GM21737 (cell line): ENCODE measurements around the gene NKX1-1.

Experiments
- ATAC-seq: cut with Tn5 transposase; IDR thresholded peaks from one replicate; pipeline ENCODE4 v1.9.1; 2021; ENCODE audit warnings: mild to moderate bottlenecking, moderate library complexity; ENCODE audit not compliant: unreplicated experiment

NKX1-1 gene

DNA sequence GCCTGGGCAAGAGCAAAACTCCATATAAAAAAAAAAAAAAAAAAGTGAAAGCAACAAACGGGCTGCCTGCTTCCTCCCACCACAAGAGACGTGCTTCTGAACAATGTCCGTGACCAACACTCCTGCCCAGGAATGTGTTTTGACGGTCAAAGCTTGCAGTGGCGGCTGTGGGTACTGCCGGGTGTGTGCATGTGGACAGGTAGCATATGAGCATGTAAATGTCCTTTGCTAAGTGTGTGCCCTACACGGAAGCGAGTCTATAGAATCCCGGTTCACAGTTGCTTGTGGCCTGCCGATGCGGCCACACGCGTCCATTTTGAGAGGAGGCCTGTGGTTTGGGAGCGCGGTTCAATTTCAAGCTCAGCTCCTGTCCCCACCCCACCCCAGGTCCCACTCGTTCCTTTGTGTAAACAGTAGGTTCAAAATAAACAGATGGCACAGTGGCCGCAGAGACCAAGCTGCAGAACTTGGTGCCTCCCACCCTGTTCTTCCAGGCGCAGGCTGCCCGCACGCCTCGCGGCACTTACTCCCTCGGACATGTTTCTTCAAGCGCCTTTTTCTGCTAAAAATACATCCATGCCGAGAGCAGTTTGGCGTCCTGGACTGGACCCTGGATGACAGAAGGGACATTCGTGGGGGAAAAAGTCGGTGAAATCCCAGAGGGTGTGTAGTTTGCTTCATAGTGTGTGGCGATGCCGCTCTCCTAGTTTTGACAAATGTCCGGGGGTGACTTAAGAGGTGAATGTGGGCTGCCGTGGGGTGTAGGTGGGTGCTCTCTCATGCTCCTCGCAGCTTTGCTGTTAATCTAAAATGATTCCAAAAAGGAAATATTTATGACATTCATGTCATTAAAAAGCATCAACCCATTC lies 11.5 kb upstream of the NKX1-1 start:
- no peak for ATAC-seq

GRCh38 chr4:1416948-1417260 lies 10.7 kb upstream of the NKX1-1 start:
- no peak for ATAC-seq

DNA sequence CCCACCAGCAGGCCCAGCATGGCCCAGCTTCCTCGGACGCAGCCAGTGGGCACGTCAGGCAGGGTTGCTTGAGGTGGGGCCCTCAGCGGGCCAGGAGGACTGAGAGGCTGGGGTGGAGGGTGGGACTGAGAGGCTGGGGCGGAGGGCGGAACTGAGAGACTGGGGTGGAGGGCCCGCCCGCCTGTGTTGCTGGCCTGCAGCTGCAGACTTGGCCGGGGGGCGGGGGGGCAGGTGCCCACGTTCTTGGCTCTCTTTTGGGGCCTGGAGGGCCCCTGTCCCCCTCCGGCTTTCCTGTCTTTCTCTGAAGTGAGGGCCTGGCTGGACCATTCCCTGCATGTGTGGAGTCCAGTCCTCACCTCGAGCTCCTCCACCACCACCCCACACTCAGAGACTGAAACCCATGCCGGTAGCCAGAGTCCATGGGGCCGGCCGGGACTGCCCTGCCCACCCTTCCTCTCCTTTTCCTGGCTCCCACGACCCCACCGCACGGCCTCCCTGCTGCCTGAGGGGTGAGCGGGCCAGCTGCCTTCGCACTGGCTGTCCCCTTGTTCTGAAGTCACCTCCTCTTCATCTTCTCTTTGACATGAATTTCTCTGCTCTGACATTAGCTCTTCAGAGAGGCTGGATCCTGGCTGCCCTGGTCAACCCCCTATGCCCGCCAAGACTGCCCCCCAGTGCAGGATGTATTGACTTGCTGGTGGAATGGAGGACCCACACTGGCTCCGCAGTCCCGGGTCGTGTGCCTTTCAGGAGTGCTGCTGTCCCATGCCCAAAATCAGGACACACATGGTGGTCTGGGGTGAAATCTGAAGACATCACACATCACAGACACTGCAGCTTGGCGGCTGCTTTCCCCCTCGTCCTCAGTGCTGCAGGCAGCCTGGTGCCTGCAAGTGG lies 10.1 kb upstream of the NKX1-1 start:
- ATAC-seq = no peak

DNA sequence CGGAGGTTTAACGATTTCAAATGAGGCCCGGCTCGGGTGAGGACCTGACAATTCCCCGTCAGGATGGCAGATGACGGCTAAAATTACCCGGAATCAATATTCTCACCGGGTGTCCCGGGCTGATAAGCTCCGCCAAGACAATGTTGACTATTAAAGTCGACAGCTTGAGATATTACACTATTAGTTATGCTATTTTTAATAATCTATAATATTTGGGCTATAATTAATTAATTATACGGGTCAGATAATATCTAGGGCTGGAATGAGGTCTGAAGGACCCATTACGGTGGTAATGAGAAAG lies 9.4 kb upstream of the NKX1-1 start:
- no peak for ATAC-seq

DNA sequence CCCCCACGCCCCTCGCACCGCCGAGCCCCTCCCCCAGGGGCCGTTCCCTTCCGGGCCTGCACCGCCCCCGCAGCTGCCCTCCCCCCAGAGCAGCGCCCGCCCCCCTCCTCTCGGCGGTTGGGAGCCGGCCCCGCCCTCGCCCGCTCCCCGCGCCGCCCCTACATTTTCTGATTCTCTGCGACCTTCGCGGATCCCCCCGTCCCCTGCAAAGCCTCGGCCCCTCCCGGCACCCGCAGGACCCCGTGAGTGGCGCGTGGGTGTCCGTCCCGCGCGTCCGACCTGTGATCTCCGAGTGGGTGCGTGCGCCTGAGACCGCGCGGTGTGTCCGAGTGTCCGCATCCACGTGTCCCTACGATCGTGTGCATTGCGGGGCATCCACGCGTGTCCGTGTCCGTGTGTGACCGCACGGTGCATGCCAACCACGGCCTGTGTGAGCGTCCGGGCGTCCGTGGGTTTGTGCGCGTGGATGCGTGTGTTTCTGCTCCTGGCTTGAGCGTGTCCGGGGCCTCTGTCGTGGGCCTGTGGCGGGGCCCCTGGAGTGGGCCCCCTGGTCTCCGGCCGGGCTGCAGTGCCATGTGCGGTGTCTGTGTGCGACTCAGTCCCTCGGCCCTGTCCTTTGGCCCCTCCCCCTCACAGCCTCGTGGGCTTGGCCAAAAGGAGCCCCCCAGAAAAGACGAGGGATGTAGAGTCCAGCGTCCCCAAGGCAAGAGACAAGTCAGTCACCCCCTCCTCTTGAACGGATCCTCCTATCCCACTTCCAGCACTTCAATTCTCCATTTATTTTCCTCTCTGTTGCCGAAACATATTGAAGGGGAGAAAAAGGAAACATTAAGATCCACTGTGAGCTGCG lies 8.8 kb upstream of the NKX1-1 start:
- no peak for ATAC-seq

GRCh38 chr4:1413687-1414479 lies 7.6 kb upstream of the NKX1-1 start:
- ATAC-seq = no peak

- no peak for ATAC-seq
Observed at GRCh38 chr4:1413204-1413663, 7.0 kb upstream of the NKX1-1 start.

DNA sequence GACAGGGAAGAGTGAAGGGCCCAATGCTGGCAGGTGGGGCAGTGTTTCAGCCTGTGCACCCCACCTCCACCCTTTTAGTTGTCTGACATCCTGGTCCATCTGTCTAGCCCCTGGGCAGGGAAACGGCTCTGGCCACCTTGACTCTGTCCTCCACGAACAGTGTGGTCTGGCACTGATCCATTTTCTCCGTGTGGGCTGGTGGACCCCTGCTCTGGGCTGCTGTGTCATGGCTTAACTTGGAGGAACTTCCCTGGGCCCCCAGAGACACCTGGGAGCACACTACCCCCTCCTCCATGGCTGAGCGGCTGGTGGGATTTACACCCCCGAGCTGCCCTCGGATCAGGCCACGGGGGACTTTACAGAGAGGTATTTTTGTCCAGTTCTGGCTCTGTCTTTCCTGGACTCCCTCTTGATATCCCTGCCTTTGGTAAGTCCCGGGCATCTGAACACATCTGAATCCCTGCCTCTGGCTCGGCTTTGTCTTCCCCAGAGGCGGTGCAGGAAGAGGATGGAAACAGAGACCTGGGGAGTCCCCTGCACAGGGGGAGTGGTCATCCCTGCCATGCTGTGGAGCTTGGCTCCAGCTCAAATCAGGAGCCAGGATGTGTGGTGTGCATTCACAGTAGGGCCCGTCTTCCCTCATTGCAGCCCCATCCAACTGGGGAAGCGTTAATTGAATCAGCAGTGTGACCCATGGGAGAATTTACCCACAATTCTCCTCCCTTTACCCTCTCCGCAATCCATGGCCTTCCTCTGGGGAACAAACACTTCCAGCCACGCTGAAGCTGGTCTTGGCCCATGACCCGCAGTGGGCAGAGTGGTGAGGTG lies 6.3 kb upstream of the NKX1-1 start:
- ATAC-seq = no peak

DNA sequence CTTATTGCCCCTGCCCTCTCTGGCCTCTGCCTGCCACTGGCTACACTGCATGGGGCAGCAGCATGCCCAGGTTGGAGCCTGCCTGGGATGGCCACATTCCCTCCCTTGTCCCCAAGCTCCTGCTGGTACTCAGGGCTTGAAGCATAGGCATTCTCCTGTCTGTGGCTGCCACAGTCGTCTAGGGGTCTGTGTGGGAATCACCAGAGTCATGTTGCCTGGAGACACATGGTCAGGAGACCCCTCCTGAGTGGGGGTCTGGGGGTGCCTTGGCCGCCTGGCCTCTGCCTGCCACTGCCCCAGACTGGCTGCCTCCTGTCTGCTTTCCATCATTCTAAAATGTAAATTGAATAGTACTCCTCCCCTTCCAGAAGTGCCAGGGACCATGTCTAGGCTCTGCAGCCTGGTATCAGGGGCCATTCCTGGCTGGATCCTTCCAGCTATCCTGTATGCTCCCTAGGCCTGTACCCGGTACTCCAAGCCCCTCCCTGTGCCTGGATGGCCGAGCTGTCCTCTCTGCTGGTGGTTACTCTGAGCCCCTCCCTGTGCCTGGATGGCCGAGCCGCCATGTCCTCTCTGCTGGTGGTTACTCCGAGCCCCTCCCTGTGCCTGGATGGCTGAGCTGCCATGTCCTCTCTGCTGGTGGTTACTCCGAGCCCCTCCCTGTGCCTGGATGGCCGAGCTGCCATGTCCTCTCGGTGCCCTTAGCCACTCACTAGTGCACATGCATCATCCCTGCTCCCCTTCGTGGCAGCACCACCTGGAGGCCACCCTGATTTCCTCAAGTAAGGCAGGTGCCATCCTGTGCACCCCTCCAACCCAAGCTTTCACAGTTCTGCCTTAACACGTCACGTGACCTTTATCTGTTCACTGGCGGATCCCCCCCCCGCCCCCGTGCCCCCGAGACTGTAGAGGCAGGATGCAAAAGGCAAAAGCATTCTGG lies 5.5 kb upstream of the NKX1-1 start:
- no peak for ATAC-seq

- ATAC-seq = no peak
Observed at GRCh38 chr4:1410491-1411325, 4.5 kb upstream of the NKX1-1 start.

- no peak for ATAC-seq
Observed at GRCh38 chr4:1409491-1410425, 3.5 kb upstream of the NKX1-1 start.

- ATAC-seq = no peak
Observed at GRCh38 chr4:1409079-1409478, 2.8 kb upstream of the NKX1-1 start.

- no peak for ATAC-seq
Observed at GRCh38 chr4:1408418-1408817, 2.2 kb upstream of the NKX1-1 start.

DNA sequence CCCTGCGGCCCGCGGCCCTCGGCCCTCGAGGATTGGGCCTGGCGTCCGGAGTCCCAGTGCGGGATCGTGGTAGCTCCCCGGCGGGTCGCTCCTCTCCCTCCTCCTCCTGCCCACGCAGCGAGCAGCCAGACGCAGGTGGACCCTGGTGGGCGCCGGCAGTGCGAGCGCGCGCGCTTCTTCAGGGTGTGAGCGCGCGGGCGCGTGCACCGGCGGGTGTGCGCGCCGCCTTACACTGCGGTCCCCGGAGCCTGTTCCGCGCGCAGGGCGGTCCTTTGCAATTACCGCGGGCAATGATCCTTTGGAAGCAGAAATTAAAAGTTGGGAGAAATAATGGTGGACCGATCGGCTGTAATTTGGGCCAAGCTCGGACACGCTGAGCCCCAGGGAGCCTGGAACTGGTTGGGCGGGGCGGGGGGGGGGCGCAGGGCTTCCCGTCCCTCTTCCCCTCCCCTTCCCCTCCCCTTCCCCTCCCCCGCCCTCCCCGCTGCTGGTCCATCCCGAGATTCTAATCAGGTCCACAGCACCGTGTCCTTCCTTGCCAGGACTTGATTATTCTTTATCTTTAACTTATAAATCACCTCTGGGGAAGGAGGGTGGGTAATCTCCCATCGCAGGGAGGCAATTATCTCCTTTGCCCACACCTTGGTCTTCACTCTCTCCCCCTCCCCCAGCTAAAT lies 1.6 kb upstream of the NKX1-1 start:
- ATAC-seq = no peak

- ATAC-seq = no peak
Observed at GRCh38 chr4:1406981-1407656, 877 bp upstream of the NKX1-1 start.
